ENCODE measurements around the gene PSMD12.

The PSMD12 gene

DNA sequence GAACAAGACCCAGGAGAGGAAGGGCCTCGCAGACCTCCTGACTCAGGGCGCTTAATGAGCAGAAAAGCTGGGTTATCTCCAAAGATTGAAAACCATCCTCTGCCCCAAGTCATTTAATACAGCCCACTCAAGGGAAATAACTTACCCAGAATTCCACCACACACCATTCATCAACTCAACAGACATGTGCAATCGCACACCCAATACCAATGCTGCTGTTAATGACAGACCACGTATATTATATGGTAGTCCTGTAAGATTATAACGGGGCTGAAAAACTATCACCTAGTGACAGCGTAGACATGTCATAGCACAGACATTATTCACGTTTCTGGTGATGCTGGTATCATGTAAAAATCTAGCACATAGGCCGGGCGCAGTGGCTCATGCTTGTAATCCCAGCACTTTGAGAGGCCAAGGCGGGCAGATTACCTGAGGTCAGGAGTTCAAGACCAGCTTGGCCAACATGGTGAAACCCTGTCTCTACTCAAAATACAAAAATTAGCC is 68.9 kb downstream of the PSMD12 start:
- H3K9me3 ChIP-seq (ENCODE audit: control insufficient read depth in 1 of 2, low read length in 2 of 2), result no peaks in the 10 kb centered on the region

DNA sequence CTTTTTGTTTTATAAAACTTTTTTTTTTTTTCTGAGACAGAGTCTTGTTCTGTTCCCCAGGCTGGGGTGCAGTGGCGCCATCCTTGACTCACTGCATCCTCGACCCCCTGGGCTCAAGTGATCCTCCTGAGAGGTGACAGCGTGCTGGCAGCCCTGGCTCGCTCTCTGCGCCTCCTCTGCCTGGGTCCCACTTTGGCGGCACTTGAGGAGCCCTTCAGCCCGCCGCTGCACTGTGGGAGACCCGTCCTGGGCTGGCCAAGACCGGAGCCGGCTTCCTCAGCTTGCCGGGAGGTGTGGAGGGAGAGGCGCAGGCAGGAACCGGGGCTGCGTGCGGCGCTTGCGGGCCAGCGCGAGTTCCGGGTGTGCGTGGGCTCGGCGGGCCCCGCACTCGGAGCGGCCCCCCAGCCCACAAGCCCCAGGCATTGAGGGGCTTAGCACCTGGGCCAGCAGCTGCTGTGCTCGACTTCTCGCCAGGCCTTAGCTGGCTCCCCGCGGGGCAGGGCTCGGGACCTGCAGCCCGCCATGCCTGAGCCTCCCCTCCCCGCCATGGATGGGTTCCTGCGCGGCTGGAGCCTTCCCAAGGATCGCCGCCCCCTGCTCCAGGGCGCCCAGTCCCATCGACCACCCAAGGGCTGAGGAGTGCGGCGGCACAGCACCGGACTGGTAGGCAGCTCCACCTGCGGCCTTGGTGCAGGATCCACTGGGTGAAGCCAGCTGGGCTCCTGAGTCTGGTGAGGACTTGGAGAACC is 71.8 kb downstream of the PSMD12 start:
- H3K36me3 ChIP-seq (ENCODE audit: control insufficient read depth in 1 of 2, insufficient read depth in 2 of 2, low read length in 2 of 2), result no peaks in the 10 kb centered on the region
- no peak overlapping the region for H3K4me3 ChIP-seq (ENCODE audit: low read depth in 1 of 2, low read length in 2 of 2)
- no peak overlapping the region for H3K27ac ChIP-seq (ENCODE audit: low read length)
- H3K9me3 ChIP-seq (ENCODE audit: control insufficient read depth in 1 of 2, low read length in 2 of 2), result no peaks in the 10 kb centered on the region
- peaks cover 0 to 5% of the 10 kb centered on the region in 2 donors for H3K4me1 ChIP-seq (ENCODE audit: control insufficient read depth in 1 of 2, insufficient read depth in 2 of 2, low read length in 2 of 2)
- no peaks in the 10 kb centered on the region for H3K27me3 ChIP-seq (ENCODE audit: low read depth, low read length)

More for the DNA sequence above, 68.9 kb downstream of the PSMD12 start:
- no peak overlapping the region for H3K4me3 ChIP-seq (ENCODE audit: low read depth in 1 of 2, low read length in 2 of 2)
- no peaks in the 10 kb centered on the region for H3K27me3 ChIP-seq (ENCODE audit: low read depth, low read length)
- H3K27ac ChIP-seq (ENCODE audit: low read length), result no peak overlapping the region
- H3K4me1 ChIP-seq (ENCODE audit: control insufficient read depth in 1 of 2, insufficient read depth in 2 of 2, low read length in 2 of 2), result no peaks in the 10 kb centered on the region
- H3K36me3 ChIP-seq (ENCODE audit: control insufficient read depth in 1 of 2, insufficient read depth in 2 of 2, low read length in 2 of 2), result no peaks in the 10 kb centered on the region

- no peak overlapping the region for H3K4me3 ChIP-seq (ENCODE audit: low read depth in 1 of 2, low read length in 2 of 2)
These were observed 72.8 kb downstream of the PSMD12 start for GRCh38 chr17:67293251-67294203.

DNA sequence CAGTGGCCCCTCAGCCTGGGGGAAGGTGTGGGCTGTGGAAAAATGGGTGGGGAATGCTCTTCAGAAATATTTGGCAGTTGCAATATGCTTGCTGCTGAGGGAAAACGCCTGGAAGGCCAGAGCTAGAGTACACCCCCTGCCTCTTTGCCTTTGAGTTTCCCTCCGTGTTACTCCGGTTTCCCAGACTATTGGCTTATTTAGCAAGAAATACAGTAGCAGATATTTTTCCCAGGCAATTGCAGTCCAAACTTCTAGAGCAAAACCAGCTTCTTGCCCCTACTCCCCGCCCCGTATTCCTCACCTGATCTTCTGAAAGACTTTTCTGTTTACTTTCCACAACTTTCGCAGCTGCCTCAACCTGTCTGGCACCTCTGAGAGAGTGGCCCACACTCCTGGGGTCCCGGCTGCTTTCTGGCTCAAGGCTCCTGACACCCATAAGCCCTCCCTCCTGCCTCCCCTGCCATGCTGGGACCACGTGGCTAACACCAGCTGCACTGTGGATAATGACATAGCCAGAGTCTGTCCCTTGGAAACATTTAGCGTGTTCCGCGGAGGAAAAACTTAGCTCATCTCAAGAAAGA is 75.6 kb downstream of the PSMD12 start:
- no peaks in the 10 kb centered on the region for H3K27me3 ChIP-seq (ENCODE audit: low read depth, low read length)
- H3K36me3 ChIP-seq (ENCODE audit: control insufficient read depth in 1 of 2, insufficient read depth in 2 of 2, low read length in 2 of 2), result no peaks in the 10 kb centered on the region
- H3K4me3 ChIP-seq (ENCODE audit: low read depth in 1 of 2, low read length in 2 of 2), result no peak overlapping the region
- H3K27ac ChIP-seq (ENCODE audit: low read length), result no peak overlapping the region
- no peaks in the 10 kb centered on the region for H3K9me3 ChIP-seq (ENCODE audit: control insufficient read depth in 1 of 2, low read length in 2 of 2)
- H3K4me1 ChIP-seq (ENCODE audit: control insufficient read depth in 1 of 2, insufficient read depth in 2 of 2, low read length in 2 of 2), result peaks cover 0 to 10% of the 10 kb centered on the region in 2 donors

More at GRCh38 chr17:67293251-67294203, 72.8 kb downstream of the PSMD12 start:
- H3K9me3 ChIP-seq (ENCODE audit: control insufficient read depth in 1 of 2, low read length in 2 of 2), result no peaks in the 10 kb centered on the region
- H3K27ac ChIP-seq (ENCODE audit: low read length), result no peak overlapping the region
- H3K4me1 ChIP-seq (ENCODE audit: control insufficient read depth in 1 of 2, insufficient read depth in 2 of 2, low read length in 2 of 2), result peaks cover 0 to 10% of the 10 kb centered on the region in 2 donors
- H3K27me3 ChIP-seq (ENCODE audit: low read depth, low read length), result no peaks in the 10 kb centered on the region
- H3K36me3 ChIP-seq (ENCODE audit: control insufficient read depth in 1 of 2, insufficient read depth in 2 of 2, low read length in 2 of 2), result no peaks in the 10 kb centered on the region

GRCh38 chr17:67290244-67290643 is 76.1 kb downstream of the PSMD12 start:
- Histone ChIP-seq H3K27ac (ENCODE audit: low read length) (no peak overlapping the region), H3K36me3 (ENCODE audit: control insufficient read depth in 1 of 2, insufficient read depth in 2 of 2, low read length in 2 of 2) (no peaks in the 10 kb centered on the region), H3K4me3 (ENCODE audit: low read depth in 1 of 2, low read length in 2 of 2) (no peak overlapping the region), H3K9me3 (ENCODE audit: control insufficient read depth in 1 of 2, low read length in 2 of 2) (no peaks in the 10 kb centered on the region), H3K27me3 (ENCODE audit: low read depth, low read length) (no peaks in the 10 kb centered on the region), H3K4me1 (ENCODE audit: control insufficient read depth in 1 of 2, insufficient read depth in 2 of 2, low read length in 2 of 2) (peaks cover 0 to 10% of the 10 kb centered on the region in 2 donors)

DNA sequence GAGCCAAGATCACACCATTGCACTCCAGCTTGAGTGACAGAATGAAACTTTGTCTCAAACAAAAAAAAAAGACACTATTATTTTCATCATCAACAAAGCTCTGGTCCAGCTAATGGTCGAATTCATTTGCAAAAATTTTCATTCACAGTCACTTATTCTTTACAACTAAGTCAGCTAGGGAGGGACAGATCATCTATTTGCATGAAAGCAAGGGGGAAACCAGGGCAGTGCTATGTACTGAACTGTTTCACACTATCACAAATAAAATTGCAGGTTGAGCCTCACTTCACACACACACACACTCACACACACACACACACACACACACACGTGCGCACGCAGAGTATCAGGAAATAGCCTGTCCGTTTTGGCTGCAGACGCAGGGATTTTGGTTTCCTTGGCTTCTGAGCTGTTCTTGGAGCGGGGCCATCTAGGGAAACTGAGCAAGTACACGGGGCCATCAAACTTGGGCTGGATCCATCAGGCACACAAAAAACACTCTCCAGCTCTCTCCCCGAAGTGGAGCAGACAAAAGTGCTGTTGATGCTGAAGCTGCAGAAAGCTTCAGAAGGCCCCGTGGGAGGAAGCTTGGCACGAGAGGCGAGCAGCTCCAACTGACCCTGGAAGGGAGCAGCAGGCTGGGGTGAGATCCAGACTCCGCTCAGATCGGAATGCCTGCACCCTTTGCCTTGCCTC is 77.0 kb downstream of the PSMD12 start:
- H3K4me3 ChIP-seq (ENCODE audit: low read depth in 1 of 2, low read length in 2 of 2), result no peak overlapping the region
- H3K36me3 ChIP-seq (ENCODE audit: control insufficient read depth in 1 of 2, insufficient read depth in 2 of 2, low read length in 2 of 2), result no peaks in the 10 kb centered on the region
- H3K9me3 ChIP-seq (ENCODE audit: control insufficient read depth in 1 of 2, low read length in 2 of 2), result no peaks in the 10 kb centered on the region
- no peaks in the 10 kb centered on the region for H3K27me3 ChIP-seq (ENCODE audit: low read depth, low read length)
- no peak overlapping the region for H3K27ac ChIP-seq (ENCODE audit: low read length)
- peaks cover 0 to 10% of the 10 kb centered on the region in 2 donors for H3K4me1 ChIP-seq (ENCODE audit: control insufficient read depth in 1 of 2, insufficient read depth in 2 of 2, low read length in 2 of 2)

Data from muscle layer of duodenum (tissue), 2 donors.